Left lung (tissue), 10 donors: Measurements from ENCODE around the gene FAM78A. TPM values are rescaled to one million over a fixed set of nuclear protein-coding genes. Genes with fewer than 3 reads are reported as not detected.
A peak's percentile ranks its signal among the peaks of the same experiment; 100 is the strongest.

Source experiments
- ATAC-seq: fragments of 200-7000 bp; cut with Tn5 transposase; one replicate; pipeline ENCODE4 v1.9.1; 2020; ENCODE audit warnings: moderate library complexity
- DNase-seq, 4 donors: peaks; one replicate each; pipeline ENCODE4 v3.0.0-alpha.2; 2013 to 2020
- H3K27ac ChIP-seq, 2 donors: fragments of 200-600 bp; sonication (generic) in 1 of 2; one replicate each; pipeline versions ENCODE4 v1.5.0 to v1.8.0; 2020 to 2021
- H3K27me3 ChIP-seq, 2 donors: fragments of 200-600 bp; sonication (generic) in 1 of 2; one replicate each; pipeline versions ENCODE4 v1.5.0 to v1.8.0; 2020 to 2021
- H3K36me3 ChIP-seq, 2 donors: fragments of 200-600 bp; sonication (generic) in 1 of 2; one replicate each; pipeline versions ENCODE4 v1.5.0 to v1.8.0; 2020 to 2021
- H3K4me1 ChIP-seq, 2 donors: fragments of 200-600 bp; one replicate each; pipeline ENCODE4 v1.8.0; 2021
- H3K4me3 ChIP-seq, 2 donors: fragments of 200-600 bp; sonication (generic) in 1 of 2; one replicate each; pipeline versions ENCODE4 v1.5.0 to v1.8.0; 2020 to 2021; ENCODE audit warnings: mild to moderate bottlenecking in 1 of 2
- H3K9me3 ChIP-seq, 2 donors: fragments of 200-600 bp; sonication (generic) in 1 of 2; one replicate each; pipeline versions ENCODE4 v1.5.0 to v1.8.0; 2020 to 2021
- intact Hi-C, 2 donors: fragments of 100-400 bp; cut with DNase I; formaldehyde crosslinking; loops; one replicate each; pipeline versions ENCODE4 v1.11.2 to v1.14.2; 2022
- polyA plus RNA-seq, 6 donors: library from polyadenylated mRNA; unstranded; fragments of 120-200 nt; gene quantifications; one replicate each; pipeline ENCODE4 v1.2.1, GENCODE V29; 2013; ENCODE audit not compliant: insufficient read length in 6 of 6
- total RNA-seq, 2 donors: library from RNA; stranded (reverse); fragmentation: NEBNext Ultra II Directional; extraction: Animal tissue kit (Norgen Biotek cat#: 25700); gene quantifications; one replicate each; pipeline ENCODE4 v1.2.1, GENCODE V29; 2021
- TF ChIP-seq, protein P1 (sequence below), 2 donors: fragments of 200-600 bp; sonication (generic) in 1 of 2; IDR thresholded peaks; one replicate each; pipeline versions ENCODE4 v1.5.0 to v1.8.0; 2021; ENCODE audit warnings: antibody characterized with exemption in 2 of 2
- donor health status: DM: no; HTN: yes; CAD: no.
- donor health status: DM: no; HTN: no; CAD: no.

Gene FAM78A
- total and polyA plus RNA-seq, 8 donors = 3.5 to 18.1 (median 6.5) TPM

DNA sequence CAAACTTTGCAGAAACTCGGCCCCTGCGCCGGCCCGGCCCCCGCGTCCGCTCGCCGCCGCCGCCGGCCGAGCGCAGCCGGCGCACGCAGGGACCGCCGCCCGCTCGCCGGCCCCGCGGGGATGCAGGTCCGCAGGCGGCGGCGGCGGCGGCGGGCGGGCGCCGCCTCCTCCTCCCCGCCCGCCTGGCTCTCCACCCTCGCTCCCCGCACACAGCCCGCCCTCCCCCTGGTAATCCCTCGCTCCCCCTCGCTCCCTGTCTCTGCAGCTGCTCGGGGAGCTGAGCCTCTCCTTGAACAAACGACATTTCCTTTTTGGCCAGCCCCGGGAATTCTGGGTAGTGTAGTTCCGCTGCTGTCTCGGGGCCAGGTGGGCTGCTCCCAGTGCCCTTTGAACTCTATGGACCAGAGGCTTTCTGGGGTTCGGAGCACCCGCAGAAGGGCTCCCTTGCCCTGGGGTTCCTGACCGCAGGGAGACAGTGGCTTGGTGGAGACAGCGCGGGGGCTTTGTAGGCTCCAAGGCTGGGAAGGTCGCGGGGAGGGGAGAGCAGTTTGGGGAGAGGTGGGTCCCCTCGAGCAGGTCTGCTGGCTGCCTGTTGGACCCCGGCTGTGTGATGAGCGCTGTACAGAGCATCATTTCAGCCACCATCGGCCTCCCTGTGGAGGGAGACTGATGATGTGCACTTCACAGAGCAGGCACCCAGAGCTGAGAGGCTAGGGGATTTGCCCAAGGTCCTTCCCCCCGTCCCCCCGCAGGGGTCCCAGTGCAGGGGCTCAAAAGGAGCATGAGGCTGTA is 1.8 kb upstream of the FAM78A start:
- Histone ChIP-seq H3K36me3 (no peaks in the 10 kb centered on the region), H3K4me3 (peak overlapping the region; percentile 55 to 87), H3K9me3 (no peaks in the 10 kb centered on the region), H3K27me3 (peaks cover 9 to 51% of the 10 kb centered on the region in 2 donors), H3K4me1 (peaks cover 0 to 37% of the 10 kb centered on the region in 2 donors), H3K27ac (peak overlapping the region in 1 of 2 donors; percentile 87)
- intact Hi-C loops = no loop called here
- TF ChIP-seq, protein P1, sequence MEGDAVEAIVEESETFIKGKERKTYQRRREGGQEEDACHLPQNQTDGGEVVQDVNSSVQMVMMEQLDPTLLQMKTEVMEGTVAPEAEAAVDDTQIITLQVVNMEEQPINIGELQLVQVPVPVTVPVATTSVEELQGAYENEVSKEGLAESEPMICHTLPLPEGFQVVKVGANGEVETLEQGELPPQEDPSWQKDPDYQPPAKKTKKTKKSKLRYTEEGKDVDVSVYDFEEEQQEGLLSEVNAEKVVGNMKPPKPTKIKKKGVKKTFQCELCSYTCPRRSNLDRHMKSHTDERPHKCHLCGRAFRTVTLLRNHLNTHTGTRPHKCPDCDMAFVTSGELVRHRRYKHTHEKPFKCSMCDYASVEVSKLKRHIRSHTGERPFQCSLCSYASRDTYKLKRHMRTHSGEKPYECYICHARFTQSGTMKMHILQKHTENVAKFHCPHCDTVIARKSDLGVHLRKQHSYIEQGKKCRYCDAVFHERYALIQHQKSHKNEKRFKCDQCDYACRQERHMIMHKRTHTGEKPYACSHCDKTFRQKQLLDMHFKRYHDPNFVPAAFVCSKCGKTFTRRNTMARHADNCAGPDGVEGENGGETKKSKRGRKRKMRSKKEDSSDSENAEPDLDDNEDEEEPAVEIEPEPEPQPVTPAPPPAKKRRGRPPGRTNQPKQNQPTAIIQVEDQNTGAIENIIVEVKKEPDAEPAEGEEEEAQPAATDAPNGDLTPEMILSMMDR (IDR thresholded peaks at IDR 0.05) = no peak
- peak; percentile 63 to 89 (median 88) for DNase-seq
- ATAC-seq = peak; percentile 80

DNA sequence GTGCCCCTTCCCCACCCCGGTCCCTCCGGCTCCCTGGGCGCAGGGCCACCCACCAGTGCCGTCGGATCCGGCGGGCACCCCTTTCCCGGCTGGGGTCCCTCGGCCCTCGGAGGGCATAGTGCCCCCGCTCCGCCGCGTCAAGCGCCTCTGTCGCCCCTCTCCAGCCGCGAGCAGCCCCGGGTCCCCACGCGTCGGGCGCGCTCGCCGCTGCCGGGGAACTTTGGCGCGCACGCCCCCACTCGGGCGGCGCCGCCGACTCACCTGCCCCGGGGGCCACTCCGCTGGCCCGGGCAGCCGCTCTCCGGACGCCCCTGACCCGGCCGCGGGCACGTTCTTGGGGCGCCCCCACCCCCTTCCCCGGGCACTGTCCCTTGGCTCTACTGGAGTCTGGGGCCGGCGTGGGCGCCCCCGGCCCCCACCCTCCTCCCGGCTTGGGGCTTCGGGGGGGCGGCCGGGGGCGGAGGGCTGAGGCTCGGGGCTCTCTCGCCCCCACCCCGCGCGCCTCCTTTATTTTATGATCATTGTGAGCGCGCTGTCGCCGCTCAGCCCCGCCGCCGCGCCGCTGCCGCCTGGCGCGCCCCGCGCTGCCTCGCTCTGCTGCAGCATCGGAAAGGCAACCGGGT is 1.1 kb upstream of the FAM78A start:
- TF ChIP-seq, protein P1 (IDR thresholded peaks at IDR 0.05) = no peak
- H3K9me3 ChIP-seq = no peaks in the 10 kb centered on the region
- H3K27ac ChIP-seq = peak overlapping the region; percentile 83 to 87
- ATAC-seq (no peak), DNase-seq (peak in 1 of 4 donors; percentile 85)
- H3K4me1 ChIP-seq = peaks cover 0 to 40% of the 10 kb centered on the region in 2 donors
- no peaks in the 10 kb centered on the region for H3K36me3 ChIP-seq
- H3K27me3 ChIP-seq = peaks cover 8 to 44% of the 10 kb centered on the region in 2 donors
- intact Hi-C loops = no loop called here
- peak overlapping the region; percentile 55 to 87 for H3K4me3 ChIP-seq

DNA sequence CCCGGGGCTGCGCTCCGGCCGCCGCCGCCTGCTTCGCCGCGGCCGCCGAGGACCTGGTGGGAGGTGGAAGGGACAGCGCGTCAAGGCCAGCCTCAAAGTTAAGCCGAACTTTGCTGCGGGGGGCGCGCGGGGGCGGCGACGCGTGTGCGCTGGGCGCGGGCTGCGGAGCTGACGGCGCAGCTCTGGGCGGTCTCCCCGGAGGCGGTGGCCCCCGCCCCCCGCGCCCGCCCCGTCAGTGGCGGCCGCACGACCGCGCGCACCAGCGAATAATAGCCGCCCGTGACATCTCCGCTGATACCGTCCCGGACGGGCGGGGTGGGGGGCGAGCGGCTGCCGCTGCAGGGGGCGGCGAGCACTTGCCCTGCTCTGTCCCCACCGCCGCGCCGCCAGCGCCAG is 579 bp upstream of the FAM78A start:
- Histone ChIP-seq H3K27ac (peak overlapping the region; percentile 83 to 87), H3K4me3 (peak overlapping the region; percentile 55 to 87), H3K27me3 (peaks cover 8 to 38% of the 10 kb centered on the region in 2 donors), H3K9me3 (no peaks in the 10 kb centered on the region), H3K36me3 (no peaks in the 10 kb centered on the region), H3K4me1 (peaks cover 0 to 44% of the 10 kb centered on the region in 2 donors)
- ATAC-seq = no peak
- no peak for DNase-seq
- TF ChIP-seq, protein P1 (IDR thresholded peaks at IDR 0.05) = no peak
- intact Hi-C loops = no loop called here

DNA sequence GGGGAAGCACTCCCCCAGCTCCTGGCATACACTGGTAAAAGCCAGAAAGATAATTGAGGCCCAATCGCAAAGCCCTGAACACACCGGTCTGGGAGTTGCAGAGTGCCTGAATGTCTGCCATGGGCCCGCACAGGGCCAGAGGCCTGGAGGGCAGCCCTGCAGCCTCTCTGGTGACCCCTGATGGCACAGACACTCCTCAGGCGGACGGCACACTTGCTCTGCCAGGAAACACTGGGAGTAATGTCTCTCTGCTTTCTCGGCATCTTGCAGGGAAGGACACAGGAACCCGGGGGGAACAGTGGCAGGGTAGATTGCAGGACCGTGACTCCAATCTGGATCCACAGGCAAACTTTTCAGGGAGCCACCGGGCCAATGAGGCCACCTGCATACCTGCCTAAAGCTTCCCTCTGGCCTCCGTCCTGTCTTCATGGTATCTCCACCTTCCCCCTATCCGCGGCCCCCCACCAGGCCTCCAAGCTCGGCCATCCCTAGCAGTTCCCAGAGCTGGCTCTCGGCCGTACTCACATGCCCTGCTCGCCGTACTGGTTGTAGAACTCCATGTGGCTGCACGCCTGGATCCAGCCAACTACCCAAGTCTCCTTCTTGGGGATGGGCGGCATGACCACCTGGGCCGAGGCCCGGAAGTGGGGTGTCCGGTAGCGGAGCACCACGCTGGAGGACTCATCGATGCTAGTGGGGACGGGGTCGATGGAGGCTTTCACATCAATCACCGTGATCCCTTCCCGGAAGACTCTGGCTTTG is 797 bp downstream of the FAM78A start:
- no peaks in the 10 kb centered on the region for H3K36me3 ChIP-seq
- intact Hi-C loops = no loop called here
- no peaks in the 10 kb centered on the region for H3K9me3 ChIP-seq
- peaks cover 4 to 58% of the 10 kb centered on the region in 2 donors for H3K4me1 ChIP-seq
- peak overlapping the region; percentile 55 to 87 for H3K4me3 ChIP-seq
- peak in 1 of 4 donors; percentile 50 for DNase-seq
- TF ChIP-seq, protein P1 (IDR thresholded peaks at IDR 0.05) = no peak
- H3K27ac ChIP-seq = peak overlapping the region; percentile 83 to 87
- H3K27me3 ChIP-seq = peaks cover 0 to 25% of the 10 kb centered on the region in 2 donors
- peak; percentile 18 for ATAC-seq
